Muscle layer of duodenum (tissue), 2 donors: Measurements from ENCODE around the gene NCK2.
"Not testable (repeated sequence)": the region's sequence is repeated elsewhere in the genome, so short reads cannot be mapped to it uniquely, and the experiment has no call there.

Experiments used
- H3K27ac ChIP-seq: one replicate; pipeline ENCODE4 v1.7.0; 2013; ENCODE audit warnings: mild to moderate bottlenecking, low read length
- H3K27me3 ChIP-seq: one replicate; pipeline ENCODE4 v1.7.0; 2013; ENCODE audit warnings: low read depth, mild to moderate bottlenecking, control low read depth, low read length
- H3K36me3 ChIP-seq, 2 donors: one replicate each; pipeline ENCODE4 v1.7.0; 2013; ENCODE audit warnings: low read length in 2 of 2, control low read depth in 1 of 2, mild to moderate bottlenecking in 1 of 2; ENCODE audit not compliant: insufficient read depth in 2 of 2, control insufficient read depth in 1 of 2
- H3K4me1 ChIP-seq, 2 donors: one replicate each; pipeline ENCODE4 v1.7.0; 2013; ENCODE audit warnings: low read length in 2 of 2, mild to moderate bottlenecking in 2 of 2, control low read depth in 1 of 2, moderate library complexity in 1 of 2; ENCODE audit not compliant: insufficient read depth in 2 of 2, control insufficient read depth in 1 of 2
- H3K4me3 ChIP-seq, 2 donors: one replicate each; pipeline ENCODE4 v1.7.0; 2013; ENCODE audit warnings: low read length in 2 of 2, low read depth in 1 of 2, mild to moderate bottlenecking in 1 of 2
- H3K9me3 ChIP-seq, 2 donors: one replicate each; pipeline ENCODE4 v1.7.0; 2013; ENCODE audit warnings: low read length in 2 of 2, control low read depth in 1 of 2, mild to moderate bottlenecking in 1 of 2; ENCODE audit not compliant: control insufficient read depth in 1 of 2
- donor health status: healthy.

NCK2 gene

GRCh38 chr2:105889046-105889445 lies 144.3 kb downstream of the NCK2 start:
- no peak overlapping the region for H3K27ac ChIP-seq

GRCh38 chr2:105890111-105890510 lies 145.4 kb downstream of the NCK2 start:
- Histone ChIP-seq H3K9me3 (no peaks in the 10 kb centered on the region), H3K4me1 (peaks cover 7 to 17% of the 10 kb centered on the region in 2 donors), H3K4me3 (no peak overlapping the region), H3K27me3 (no peaks in the 10 kb centered on the region), H3K36me3 (peaks cover 8 to 9% of the 10 kb centered on the region in 2 donors), H3K27ac (no peak overlapping the region)

More at GRCh38 chr2:105889046-105889445, 144.3 kb downstream of the NCK2 start:
- Histone ChIP-seq H3K4me1 (peaks cover 11 to 20% of the 10 kb centered on the region in 2 donors), H3K9me3 (no peaks in the 10 kb centered on the region), H3K4me3 (no peak overlapping the region), H3K36me3 (peaks cover 0 to 9% of the 10 kb centered on the region in 2 donors), H3K27me3 (no peaks in the 10 kb centered on the region)

DNA sequence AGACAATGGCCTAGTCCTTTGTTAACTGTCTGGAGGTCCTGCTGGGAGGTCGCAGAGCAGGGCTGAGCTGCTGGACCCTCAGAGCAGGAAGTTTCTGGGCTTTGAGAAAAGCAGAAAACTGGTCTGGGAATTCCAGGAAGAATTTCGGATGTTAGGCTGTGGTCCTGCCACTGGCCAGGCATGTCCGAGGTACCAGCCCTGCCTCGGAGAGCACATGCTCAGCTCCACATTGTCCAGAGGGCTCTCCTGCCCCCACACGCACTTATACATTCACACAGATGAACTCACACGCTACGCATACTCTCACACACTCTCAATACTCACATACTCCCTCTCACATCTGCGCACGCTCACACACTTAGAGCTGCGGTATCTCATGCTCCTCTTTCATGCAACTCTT lies 146.1 kb downstream of the NCK2 start:
- peaks cover 7 to 12% of the 10 kb centered on the region in 2 donors for H3K4me1 ChIP-seq
- H3K9me3 ChIP-seq, result no peaks in the 10 kb centered on the region
- H3K4me3 ChIP-seq, result no peak overlapping the region
- peaks cover 9% of the 10 kb centered on the region in 2 donors for H3K36me3 ChIP-seq
- H3K27ac ChIP-seq, result no peak overlapping the region
- no peaks in the 10 kb centered on the region for H3K27me3 ChIP-seq

DNA sequence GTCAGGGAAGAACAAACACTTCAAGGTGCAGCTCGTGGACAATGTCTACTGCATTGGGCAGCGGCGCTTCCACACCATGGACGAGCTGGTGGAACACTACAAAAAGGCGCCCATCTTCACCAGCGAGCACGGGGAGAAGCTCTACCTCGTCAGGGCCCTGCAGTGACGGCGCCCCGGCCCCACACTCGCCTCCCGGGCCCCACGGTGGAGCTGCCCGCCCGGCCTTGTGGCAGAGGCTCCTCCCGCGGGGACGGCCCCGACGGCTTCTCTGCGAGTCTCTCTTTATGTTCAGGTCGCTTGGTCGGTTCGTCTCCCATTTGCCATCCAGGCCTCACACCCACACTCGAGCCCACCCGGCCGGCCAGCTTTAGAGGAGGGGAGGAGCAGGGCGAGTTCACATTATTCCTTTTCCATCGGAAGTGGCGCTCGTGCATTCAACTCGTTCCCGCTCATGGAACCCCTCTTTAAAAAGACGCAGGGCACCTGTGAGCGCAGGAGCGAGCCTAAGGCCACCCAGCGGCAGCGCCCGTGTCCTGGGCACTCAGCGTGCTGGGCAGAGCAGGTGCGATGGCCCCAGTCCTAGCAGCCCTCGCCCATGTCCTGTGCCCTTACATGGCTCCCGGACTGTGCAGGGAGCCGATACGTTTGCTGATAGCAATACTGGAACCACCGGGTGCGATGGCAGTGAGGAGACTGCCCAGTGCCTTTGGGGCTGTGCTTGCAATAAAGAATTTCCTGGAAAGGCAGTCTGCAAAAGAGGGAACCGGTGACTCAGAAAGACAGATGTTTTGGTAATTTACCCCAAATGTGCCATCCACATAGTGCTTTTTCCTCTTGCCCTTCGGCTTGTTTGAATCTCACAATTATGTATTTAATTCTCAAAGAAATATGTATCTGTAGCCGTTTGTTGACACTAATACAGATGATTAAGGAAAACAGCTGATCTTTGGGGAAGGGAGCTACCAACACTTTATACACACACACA lies 148.6 kb downstream of the NCK2 start:
- Histone ChIP-seq H3K27ac (no peak overlapping the region), H3K36me3 (peaks cover 9% of the 10 kb centered on the region in 2 donors), H3K27me3 (no peaks in the 10 kb centered on the region), H3K9me3 (peaks cover 0 to 2% of the 10 kb centered on the region in 2 donors), H3K4me3 (no peak overlapping the region), H3K4me1 (no peaks in the 10 kb centered on the region)

DNA sequence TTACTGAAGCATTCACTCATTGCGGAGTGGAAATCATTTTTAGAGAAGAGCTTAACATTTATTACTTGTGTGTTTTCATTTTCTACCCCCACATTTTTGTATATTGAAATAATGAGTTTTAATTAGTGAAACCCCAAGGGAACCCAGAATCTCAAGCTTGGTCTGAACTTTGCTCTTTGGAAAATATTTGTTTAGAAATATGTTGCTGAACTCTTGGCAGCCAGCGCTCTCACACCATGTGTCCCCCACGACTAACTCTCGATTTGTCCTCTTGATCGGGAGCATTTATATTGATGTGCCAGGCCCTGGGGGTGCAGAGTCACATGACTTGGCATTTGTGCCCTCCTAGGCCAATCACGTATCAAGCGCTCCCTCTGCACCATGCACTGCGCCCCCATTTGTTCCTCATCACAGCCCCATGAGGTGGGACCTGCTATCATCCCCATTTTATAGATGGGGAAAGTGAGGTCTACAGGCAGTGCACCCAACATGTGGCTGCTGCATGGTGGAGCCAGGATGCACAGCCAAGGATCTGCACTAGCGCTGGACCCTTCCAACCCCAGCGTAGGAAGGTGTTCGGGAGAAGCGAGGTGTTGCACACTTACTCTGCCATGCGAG lies 149.7 kb downstream of the NCK2 start:
- no peak overlapping the region for H3K27ac ChIP-seq
- no peaks in the 10 kb centered on the region for H3K27me3 ChIP-seq
- no peak overlapping the region for H3K4me3 ChIP-seq
- peaks cover 0 to 2% of the 10 kb centered on the region in 2 donors for H3K9me3 ChIP-seq
- no peaks in the 10 kb centered on the region for H3K4me1 ChIP-seq
- peaks cover 9% of the 10 kb centered on the region in 2 donors for H3K36me3 ChIP-seq

DNA sequence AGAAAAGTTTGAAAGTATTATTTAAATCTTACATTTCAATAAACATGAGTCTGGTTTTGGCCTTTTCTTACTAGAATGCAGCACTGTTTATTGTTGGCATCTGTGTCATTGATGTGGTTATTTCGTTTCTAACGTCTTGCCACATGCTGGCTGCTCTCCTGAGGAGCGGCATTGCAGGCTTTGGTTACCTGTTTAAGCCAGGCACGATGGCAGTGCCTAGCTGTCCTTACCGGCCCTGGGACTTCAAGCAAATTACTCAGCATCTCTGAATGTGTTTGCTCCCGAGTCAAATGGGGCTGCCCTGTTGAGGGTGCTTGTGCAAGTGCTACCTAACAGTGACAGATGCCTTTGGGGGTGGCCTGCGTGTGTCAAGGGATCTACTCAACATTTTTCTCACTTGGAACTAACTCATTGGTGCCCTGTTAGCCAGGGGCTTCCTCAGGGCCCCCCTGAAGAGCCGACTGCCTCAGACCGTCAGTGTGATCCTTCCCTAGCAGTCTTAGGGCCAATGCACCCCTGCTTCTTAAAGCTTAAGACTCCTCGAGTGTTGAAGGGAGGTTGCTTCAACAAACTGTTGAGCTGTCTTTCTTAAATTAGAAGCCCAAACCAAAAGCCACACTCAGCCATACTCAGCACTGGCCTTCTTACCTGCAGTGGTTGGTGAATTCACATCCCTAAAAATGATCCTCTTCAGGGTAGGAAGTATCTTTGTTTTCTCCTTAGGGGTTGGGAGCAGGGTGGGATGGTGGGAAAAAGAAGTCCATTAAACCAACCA lies 151.5 kb downstream of the NCK2 start:
- Histone ChIP-seq H3K4me3 (no peak overlapping the region), H3K27ac (no peak overlapping the region), H3K9me3 (peaks cover 0 to 2% of the 10 kb centered on the region in 2 donors), H3K27me3 (no peaks in the 10 kb centered on the region), H3K36me3 (peaks cover 9% of the 10 kb centered on the region in 2 donors), H3K4me1 (no peaks in the 10 kb centered on the region)

DNA sequence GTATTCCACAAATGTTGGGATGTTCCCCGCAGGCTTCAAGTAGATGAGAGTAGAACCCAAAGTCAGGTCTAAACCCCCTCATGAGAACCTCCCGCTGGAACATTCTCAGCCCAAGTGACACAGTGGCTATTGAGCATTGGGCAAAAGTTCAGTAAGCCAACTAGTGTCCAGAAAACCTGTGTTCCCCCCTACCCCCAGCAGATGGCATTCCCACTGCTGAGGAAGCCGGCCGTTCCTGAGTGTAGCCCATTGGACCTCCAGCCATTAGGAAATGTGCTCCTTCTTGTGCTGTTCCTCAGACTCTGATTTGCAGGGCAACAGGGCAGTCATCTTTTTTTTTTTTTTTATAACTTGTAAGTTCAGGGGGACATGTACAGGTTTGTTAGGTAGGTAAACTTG lies 152.1 kb downstream of the NCK2 start:
- Histone ChIP-seq H3K27me3 (no peaks in the 10 kb centered on the region), H3K4me1 (no peaks in the 10 kb centered on the region), H3K27ac (no peak overlapping the region)

DNA sequence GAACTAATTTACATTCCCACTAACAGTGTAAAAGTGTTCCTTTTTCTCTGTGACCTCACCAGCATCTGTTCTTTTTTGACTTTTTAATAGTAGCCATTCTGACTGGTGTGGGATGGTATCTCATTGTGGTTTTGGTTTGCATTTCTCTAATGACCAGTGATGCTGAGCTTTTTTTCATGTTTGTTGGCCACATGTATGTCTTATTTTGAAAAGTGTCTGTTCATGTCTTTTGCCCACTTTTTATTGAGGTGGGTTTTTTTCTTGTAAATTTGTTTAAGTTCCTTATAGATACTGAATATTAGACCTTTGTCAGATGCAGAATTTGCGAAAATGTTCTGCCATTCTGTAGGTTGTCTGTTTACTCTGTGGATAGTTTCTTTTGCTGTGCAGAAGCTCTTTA lies 153.0 kb downstream of the NCK2 start:
- H3K4me1 ChIP-seq, H3K27ac ChIP-seq, H3K27me3 ChIP-seq, H3K4me3 ChIP-seq, H3K36me3 ChIP-seq, H3K9me3 ChIP-seq: not testable (repeated sequence)

More for the DNA sequence above, 152.1 kb downstream of the NCK2 start:
- H3K9me3 ChIP-seq, result peaks cover 0 to 2% of the 10 kb centered on the region in 2 donors
- no peak overlapping the region for H3K4me3 ChIP-seq
- H3K36me3 ChIP-seq, result peaks cover 9% of the 10 kb centered on the region in 2 donors

GRCh38 chr2:105903051-105903674 lies 158.5 kb downstream of the NCK2 start:
- Histone ChIP-seq H3K9me3 (peaks cover 0 to under 1% of the 10 kb centered on the region in 2 donors), H3K27ac (no peak overlapping the region), H3K27me3 (no peaks in the 10 kb centered on the region), H3K4me1 (peaks cover 0 to 5% of the 10 kb centered on the region in 2 donors), H3K4me3 (no peak overlapping the region), H3K36me3 (no peaks in the 10 kb centered on the region)

GRCh38 chr2:105904938-105905337 lies 160.2 kb downstream of the NCK2 start:
- Histone ChIP-seq H3K4me1 (peaks cover 0 to 5% of the 10 kb centered on the region in 2 donors), H3K27me3 (no peaks in the 10 kb centered on the region), H3K27ac (no peak overlapping the region), H3K36me3 (no peaks in the 10 kb centered on the region), H3K9me3 (no peaks in the 10 kb centered on the region), H3K4me3 (no peak overlapping the region)
